C4-2B (cell line): ENCODE results near the gene PSMD12.

Experiments
- CTCF ChIP-seq: fragments of 450-650 bp; conservative IDR thresholded peaks from 2 replicates; pipeline ENCODE4 v1.5.1; 2017; ENCODE audit warnings: mild to moderate bottlenecking
- ZFX ChIP-seq: fragments of 450-650 bp; IDR thresholded peaks from 2 replicates; pipeline ENCODE4 v1.6.1; 2017

GRCh38 chr17:67390646-67391361 lies 24.4 kb upstream of the PSMD12 start:
- TF ChIP-seq CTCF (no peak), ZFX (no peak)
